ENCODE measurements around the gene ELAC2. TPM values are rescaled to one million over a fixed set of nuclear protein-coding genes. Genes with fewer than 3 reads are reported as not detected.

Gene ELAC2
- total and polyA plus RNA-seq, 2 of the 8 experiments (the other 6 are each of a cell fraction or from before 2014, with no cell fraction given) = 91.6 to 127 TPM

DNA sequence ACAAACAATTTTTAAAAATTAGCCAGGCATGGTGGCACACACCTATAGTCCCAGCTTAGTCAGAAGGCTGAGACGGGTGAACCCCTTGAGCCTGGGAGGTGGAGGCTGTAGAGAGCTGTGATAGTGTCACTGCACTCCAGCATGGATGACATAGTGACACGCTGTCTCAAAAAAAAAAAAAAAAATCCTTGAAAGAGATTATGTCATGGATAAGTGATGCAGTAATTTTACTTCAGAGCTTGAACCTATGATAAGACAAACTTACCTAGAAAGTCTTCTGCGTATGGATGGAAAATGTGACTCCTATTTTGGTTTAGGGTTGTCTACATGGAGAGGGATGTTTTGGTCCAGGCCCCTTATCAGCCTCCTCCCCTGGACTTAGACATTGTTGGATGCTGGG lies 51.8 kb downstream of the ELAC2 start:
- ChIA-PET POLR2A (ENCODE audit: partially characterized antibody) (interaction anchor here (0.9 kb wide), 1 partner anchor 24 kb away, joined by 3 read pairs; no protein-coding TSS in a partner anchor), CTCF (ENCODE audit: partially characterized antibody) (interaction anchor here (1.3 to 1.8 kb wide), 2 partner anchors 15 to 37 kb away, joined by 4 read pairs; no protein-coding TSS in a partner anchor)
- Histone ChIP-seq H3K36me3 (ENCODE audit: control insufficient read depth in 2 of 4, insufficient read depth in 4 of 4, low read length in 3 of 4) (peaks cover 0 to 4% (median under 1%) of the 10 kb centered on the region in 4 experiments; a peak in 2 of 8 replicates), H3K18ac (ENCODE audit: extremely low read depth, low read length) (no peak overlapping the region), H3K9ac (replicated peaks in 1 of 4; ENCODE audit: extremely low read depth in 1 of 4, low read depth in 3 of 4, low read length in 3 of 4) (no peak overlapping the region), H4K8ac (ENCODE audit: extremely low read depth, insufficient read depth, low read length) (no peak overlapping the region), H4K20me1 (replicated peaks in 1 of 2; ENCODE audit: control insufficient read depth in 1 of 2, insufficient read depth in 2 of 2, low read length in 2 of 2) (no peaks in the 10 kb centered on the region), H2BK120ac (replicated peaks; ENCODE audit: low read depth, low read length) (no peak overlapping the region), H2AFZ (ENCODE audit: low read length) (no peak overlapping the region), H3K79me1 (ENCODE audit: low read depth, low read length) (no peaks in the 10 kb centered on the region), H3K79me2 (ENCODE audit: control insufficient read depth in 1 of 2, insufficient read depth in 2 of 2, low read length in 2 of 2) (no peaks in the 10 kb centered on the region), H2BK20ac (ENCODE audit: low read length) (no peak overlapping the region), H3K14ac (ENCODE audit: insufficient read length) (no peak overlapping the region), H3K23ac (ENCODE audit: insufficient read length) (no peak overlapping the region), H3K27ac (ENCODE audit: low read depth, low read length) (no peak overlapping the region), H3K23me2 (ENCODE audit: low read depth, low read length) (peaks cover 2% of the 10 kb centered on the region; the same call in 1 of the 2 replicates), H3K4me1 (replicated peaks in 1 of 4; ENCODE audit: control insufficient read depth in 3 of 4, insufficient read depth in 4 of 4, low read length in 3 of 4) (no peaks in the 10 kb centered on the region; a peak in 2 of 7 replicates), H3K56ac (replicated peaks; ENCODE audit: insufficient read length, low read depth, low read length) (no peak overlapping the region), H3K4me3 (ENCODE audit: extremely low read depth in 1 of 4, insufficient read depth in 2 of 4, low read depth in 3 of 4, low read length in 4 of 4) (no peak overlapping the region), H2AK5ac (ENCODE audit: low read depth, low read length) (no peak overlapping the region), H2BK5ac (ENCODE audit: low read depth, low read length) (no peak overlapping the region), H3K4me2 (ENCODE audit: insufficient read depth in 1 of 2, low read depth in 2 of 2, low read length in 2 of 2) (no peak overlapping the region), H3K9me3 (ENCODE audit: insufficient read depth in 2 of 2, low read depth in 1 of 2, low read length in 1 of 2) (no peaks in the 10 kb centered on the region), H2BK12ac (ENCODE audit: low read depth, low read length) (no peak overlapping the region), H4K91ac (replicated peaks; ENCODE audit: insufficient read length, low read length) (no peak overlapping the region), H3K4ac (replicated peaks; ENCODE audit: insufficient read length, low read depth, low read length) (no peak overlapping the region), H3K27me3 (replicated peaks in 1 of 4; ENCODE audit: control insufficient read depth in 3 of 4, extremely low read depth in 1 of 4, insufficient read depth in 3 of 4, low read length in 3 of 4) (no peaks in the 10 kb centered on the region), H2BK15ac (ENCODE audit: low read length) (no peak overlapping the region), H4K5ac (ENCODE audit: insufficient read length, low read depth, low read length) (no peak overlapping the region)
- no peak for DNase-seq (ENCODE audit: low read depth in 1 of 2, low spot score in 2 of 2)
- TF ChIP-seq SP2 (IDR thresholded peaks at IDR 0.05; ENCODE audit: low read length) (no peak), SIRT6 (IDR thresholded peaks at IDR 0.05; ENCODE audit: low read length) (no peak), CREB1 (IDR thresholded peaks at IDR 0.05) (no peak), SAP30 (IDR thresholded peaks at IDR 0.05; ENCODE audit: insufficient read depth, insufficient replicate concordance, low read length) (no peak), SIX5 (IDR thresholded peaks at IDR 0.05; ENCODE audit: low read depth, low read length) (no peak), BCL11A (IDR thresholded peaks at IDR 0.05; ENCODE audit: low read depth in 2 of 2, low read length in 2 of 2) (no peak), TBP (IDR thresholded peaks at IDR 0.05; ENCODE audit: low read depth, low read length) (no peak), CHD2 (IDR thresholded peaks at IDR 0.05; ENCODE audit: low read length) (no peak), BRCA1 (IDR thresholded peaks at IDR 0.05; ENCODE audit: low read depth, low read length) (no peak), RBBP5 (IDR thresholded peaks at IDR 0.05; ENCODE audit: borderline replicate concordance, low read depth, low read length) (no peak), POLR2A (IDR thresholded peaks at IDR 0.05; ENCODE audit: control extremely low read depth in 1 of 2, low read depth in 2 of 2, low read length in 2 of 2) (no peak)
- WGBS, 2 experiments (ENCODE audit: extremely low coverage in 1 of 2, insufficient coverage in 1 of 2, insufficient read length in 1 of 2, insufficient replicate concordance in 2 of 2, low coverage in 1 of 2, low lambda C conversion rate in 2 of 2, missing lambda C conversion rate in 1 of 2) = 87% methylated on average over 3 of the region's 3 CpGs; no CpG with 5 or more reads in 1 of the 2 experiments
- FAIRE-seq = no peak

Data from H1 (cell line).